ENCODE results near the gene ADD3. TPM values are rescaled to one million over a fixed set of nuclear protein-coding genes. Genes with fewer than 3 reads are reported as not detected.

Gene ADD3
- total RNA-seq, 2 experiments from 2014 or later = 273 to 302 TPM

- Histone ChIP-seq H3K4me3 (ENCODE audit: low read length) (no peak overlapping the region), H3K9me3 (ENCODE audit: control insufficient read depth in 1 of 2, insufficient read depth in 1 of 2, low read length in 2 of 2) (no peaks in the 10 kb centered on the region), H3K4me1 (ENCODE audit: insufficient read depth, low read length) (no peaks in the 10 kb centered on the region), H3K27me3 (ENCODE audit: control insufficient read depth in 1 of 2, insufficient read depth in 2 of 2, low read length in 2 of 2) (no peaks in the 10 kb centered on the region), H3K36me3 (ENCODE audit: insufficient read depth, low read length) (no peaks in the 10 kb centered on the region), H3K27ac (ENCODE audit: low read depth in 1 of 2, low read length in 2 of 2) (no peak overlapping the region)
- no peak for DNase-seq
- CTCF ChIA-PET = no interaction called here
- H3K27ac Mint-ChIP-seq = no peak overlapping the region
- intact Hi-C loops (cut with DNase I, micrococcal nuclease) = no loop called here
- no peaks in the 10 kb centered on the region for H3K9me3 Mint-ChIP-seq
- peaks cover 22% of the 10 kb centered on the region for H3K4me1 Mint-ChIP-seq (ENCODE audit: low read depth)
- no peaks in the 10 kb centered on the region for H3K36me3 Mint-ChIP-seq (ENCODE audit: low read depth)
- POLR2A ChIA-PET = no interaction called here
- TF ChIP-seq CTCF (IDR thresholded peaks at IDR 0.05) = no peak
- H3K4me3 Mint-ChIP-seq = no peak overlapping the region
- ATAC-seq (ENCODE audit: poor library complexity) = no peak
- no peaks in the 10 kb centered on the region for H3K27me3 Mint-ChIP-seq
These were observed 12.2 kb upstream of the ADD3 start for GRCh38 chr10:109995595-109995994.

GRCh38 chr10:109996225-109996624 is 11.6 kb upstream of the ADD3 start:
- TF ChIP-seq CTCF (IDR thresholded peaks at IDR 0.05) = no peak
- H3K4me3 ChIP-seq (ENCODE audit: low read length) = no peak overlapping the region
- H3K27ac Mint-ChIP-seq = no peak overlapping the region
- no peaks in the 10 kb centered on the region for H3K36me3 ChIP-seq (ENCODE audit: insufficient read depth, low read length)
- ChIA-PET CTCF (no interaction called here), POLR2A (no interaction called here)
- H3K36me3 Mint-ChIP-seq (ENCODE audit: low read depth) = no peaks in the 10 kb centered on the region
- H3K9me3 ChIP-seq (ENCODE audit: control insufficient read depth in 1 of 2, insufficient read depth in 1 of 2, low read length in 2 of 2) = no peaks in the 10 kb centered on the region
- DNase-seq (no peak), ATAC-seq (ENCODE audit: poor library complexity) (no peak)
- no peaks in the 10 kb centered on the region for H3K4me1 ChIP-seq (ENCODE audit: insufficient read depth, low read length)
- H3K4me3 Mint-ChIP-seq = no peak overlapping the region
- no peaks in the 10 kb centered on the region for H3K27me3 ChIP-seq (ENCODE audit: control insufficient read depth in 1 of 2, insufficient read depth in 2 of 2, low read length in 2 of 2)
- no peak overlapping the region for H3K27ac ChIP-seq (ENCODE audit: low read depth in 1 of 2, low read length in 2 of 2)
- peaks cover 22% of the 10 kb centered on the region for H3K4me1 Mint-ChIP-seq (ENCODE audit: low read depth)
- intact Hi-C loops (cut with DNase I, micrococcal nuclease) = no loop called here
- H3K9me3 Mint-ChIP-seq = no peaks in the 10 kb centered on the region
- no peaks in the 10 kb centered on the region for H3K27me3 Mint-ChIP-seq

GRCh38 chr10:109996766-109997171 is 11.0 kb upstream of the ADD3 start:
- DNase-seq (no peak), ATAC-seq (ENCODE audit: poor library complexity) (no peak)
- no peaks in the 10 kb centered on the region for H3K36me3 Mint-ChIP-seq (ENCODE audit: low read depth)
- Histone ChIP-seq H3K27me3 (ENCODE audit: control insufficient read depth in 1 of 2, insufficient read depth in 2 of 2, low read length in 2 of 2) (no peaks in the 10 kb centered on the region), H3K4me3 (ENCODE audit: low read length) (no peak overlapping the region), H3K9me3 (ENCODE audit: control insufficient read depth in 1 of 2, insufficient read depth in 1 of 2, low read length in 2 of 2) (no peaks in the 10 kb centered on the region), H3K36me3 (ENCODE audit: insufficient read depth, low read length) (no peaks in the 10 kb centered on the region), H3K27ac (ENCODE audit: low read depth in 1 of 2, low read length in 2 of 2) (no peak overlapping the region), H3K4me1 (ENCODE audit: insufficient read depth, low read length) (no peaks in the 10 kb centered on the region)
- no peaks in the 10 kb centered on the region for H3K27me3 Mint-ChIP-seq
- H3K27ac Mint-ChIP-seq = no peak overlapping the region
- ChIA-PET POLR2A (interaction anchor here (1.0 kb wide), 1 partner anchor 115 kb away, joined by 3 read pairs; no protein-coding TSS in a partner anchor), CTCF (no interaction called here)
- no peak for TF ChIP-seq CTCF (IDR thresholded peaks at IDR 0.05)
- intact Hi-C loops (cut with DNase I, micrococcal nuclease) = no loop called here
- H3K4me1 Mint-ChIP-seq (ENCODE audit: low read depth) = peaks cover 22% of the 10 kb centered on the region
- H3K9me3 Mint-ChIP-seq = no peaks in the 10 kb centered on the region
- no peak overlapping the region for H3K4me3 Mint-ChIP-seq

All from CD4-positive, alpha-beta T cell (primary cell).